Sigmoid colon (tissue), 4 donors: ENCODE data around the gene ANTXR1.

Source experiments
- POLR2A ChIP-seq, 2 donors: fragments of 450-650 bp; IDR thresholded peaks; one replicate each; pipeline ENCODE4 v1.6.1; 2016; ENCODE audit warnings: antibody characterized with exemption in 2 of 2, mild to moderate bottlenecking in 2 of 2, moderate library complexity in 2 of 2
- POLR2AphosphoS5 ChIP-seq, 4 donors: sonication (generic); formaldehyde crosslinking; IDR thresholded peaks; one replicate each; pipeline ENCODE4 v1.6.1; 2017; ENCODE audit warnings: antibody characterized with exemption in 4 of 4
- TF ChIP-seq, protein P1 (sequence below), 4 experiments: fragments of 450-650 bp in 3 of 4; fragments of 200-600 bp in 1 of 4; IDR thresholded peaks; one replicate each; pipeline ENCODE4 v1.5.1; 2016 to 2019; ENCODE audit warnings: antibody characterized with exemption in 4 of 4, mild to moderate bottlenecking in 3 of 4, moderate library complexity in 2 of 4

DNA sequence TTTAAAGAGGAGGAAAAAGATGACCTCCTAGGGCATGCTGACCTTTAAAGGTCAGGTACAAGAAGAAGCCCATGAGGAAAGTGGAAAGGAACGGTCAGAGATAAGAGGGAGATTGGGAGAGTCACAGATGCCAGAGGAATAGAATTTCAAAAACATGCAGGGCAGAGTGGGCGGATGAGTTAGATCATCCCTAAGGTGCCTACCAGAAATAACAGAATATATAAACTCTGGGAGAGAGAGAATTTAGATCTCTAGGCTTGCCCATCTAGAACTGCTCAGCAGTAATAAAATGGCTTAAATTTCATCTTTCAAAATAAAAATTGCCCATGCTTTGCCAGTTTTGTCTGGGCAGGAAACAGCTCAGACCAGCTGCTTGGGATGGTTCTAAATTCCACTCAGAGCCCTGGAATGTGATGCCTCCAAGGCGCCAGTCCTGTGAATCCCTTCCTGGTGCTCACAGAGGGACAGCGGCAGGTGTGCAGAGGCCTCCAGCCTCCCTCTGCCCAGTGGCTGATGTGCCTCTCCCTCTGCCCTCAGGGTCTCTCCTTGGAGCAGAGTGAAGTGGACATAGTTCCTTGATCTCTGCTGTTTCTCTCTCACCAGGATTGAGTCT is 130.9 kb downstream of the ANTXR1 start:
- TF ChIP-seq, protein P1, sequence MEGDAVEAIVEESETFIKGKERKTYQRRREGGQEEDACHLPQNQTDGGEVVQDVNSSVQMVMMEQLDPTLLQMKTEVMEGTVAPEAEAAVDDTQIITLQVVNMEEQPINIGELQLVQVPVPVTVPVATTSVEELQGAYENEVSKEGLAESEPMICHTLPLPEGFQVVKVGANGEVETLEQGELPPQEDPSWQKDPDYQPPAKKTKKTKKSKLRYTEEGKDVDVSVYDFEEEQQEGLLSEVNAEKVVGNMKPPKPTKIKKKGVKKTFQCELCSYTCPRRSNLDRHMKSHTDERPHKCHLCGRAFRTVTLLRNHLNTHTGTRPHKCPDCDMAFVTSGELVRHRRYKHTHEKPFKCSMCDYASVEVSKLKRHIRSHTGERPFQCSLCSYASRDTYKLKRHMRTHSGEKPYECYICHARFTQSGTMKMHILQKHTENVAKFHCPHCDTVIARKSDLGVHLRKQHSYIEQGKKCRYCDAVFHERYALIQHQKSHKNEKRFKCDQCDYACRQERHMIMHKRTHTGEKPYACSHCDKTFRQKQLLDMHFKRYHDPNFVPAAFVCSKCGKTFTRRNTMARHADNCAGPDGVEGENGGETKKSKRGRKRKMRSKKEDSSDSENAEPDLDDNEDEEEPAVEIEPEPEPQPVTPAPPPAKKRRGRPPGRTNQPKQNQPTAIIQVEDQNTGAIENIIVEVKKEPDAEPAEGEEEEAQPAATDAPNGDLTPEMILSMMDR (IDR thresholded peaks at IDR 0.05) = no peak
- TF ChIP-seq POLR2AphosphoS5 (IDR thresholded peaks at IDR 0.05) (no peak), POLR2A (IDR thresholded peaks at IDR 0.05) (no peak)
